Psoas muscle (tissue), 8 donors: Measurements from ENCODE around the gene CEP20. TPM values are rescaled to one million over a fixed set of nuclear protein-coding genes. Genes with fewer than 3 reads are reported as not detected.

Source experiments
- ATAC-seq, 4 donors: fragments of 200-7000 bp; cut with Tn5 transposase; one replicate each; pipeline ENCODE4 v1.9.1; 2020; ENCODE audit warnings: moderate library complexity in 3 of 4, mild to moderate bottlenecking in 2 of 4
- DNase-seq, 2 donors: peaks; one replicate each; pipeline ENCODE4 v3.0.0-alpha.2; 2020
- H3K27ac ChIP-seq: fragments of 200-600 bp; one replicate; pipeline ENCODE4 v1.8.0; 2022
- H3K27me3 ChIP-seq, 3 donors: fragments of 200-600 bp in 1 of 3; one replicate each; pipeline versions ENCODE4 v1.6.1 to v1.8.0; 2013 to 2022; ENCODE audit warnings: low read length in 2 of 3, mild to moderate bottlenecking in 2 of 3, moderate library complexity in 1 of 3; ENCODE audit not compliant: insufficient read depth in 3 of 3
- H3K36me3 ChIP-seq, 2 donors: fragments of 200-600 bp in 1 of 2; one replicate each; pipeline versions ENCODE4 v1.6.1 to v1.8.0; 2013 to 2022; ENCODE audit warnings: low read depth in 1 of 2, mild to moderate bottlenecking in 1 of 2, moderate library complexity in 1 of 2; ENCODE audit not compliant: insufficient read depth in 1 of 2
- H3K4me1 ChIP-seq: fragments of 200-600 bp; one replicate; pipeline ENCODE4 v1.8.0; 2022
- H3K4me3 ChIP-seq: fragments of 200-600 bp; one replicate; pipeline ENCODE4 v1.8.0; 2022; ENCODE audit warnings: mild to moderate bottlenecking
- H3K9me3 ChIP-seq: fragments of 200-600 bp; one replicate; pipeline ENCODE4 v1.8.0; 2022
- CTCF ChIP-seq: fragments of 200-600 bp; IDR thresholded peaks from one replicate; pipeline ENCODE4 v1.8.0; 2022; ENCODE audit warnings: antibody characterized with exemption
- WGBS, 3 donors: extraction: QIAGEN DNeasy Blood & Tissue Kit; methylation state at CpG; one replicate each; pipeline versions ENCODE4 v1.1.6 to v1.1.7; 2013; 5-methylcytosine and 5-hydroxymethylcytosine counted together
- intact Hi-C, 2 donors: fragments of 100-400 bp; cut with DNase I; formaldehyde crosslinking; loops; one replicate each; pipeline versions ENCODE4 v1.11.0 to v1.14.2; 2022
- polyA plus RNA-seq, 3 donors: library from polyadenylated mRNA; stranded (reverse); fragments of 200-250 nt; gene quantifications; one replicate each; pipeline ENCODE4 v1.2.3, GENCODE V29; 2013
- total RNA-seq, 4 donors: library from RNA; stranded (reverse); fragmentation: NEBNext Ultra II Directional in 2 of 4; extraction: Animal tissue kit (Norgen Biotek cat#: 25700) in 2 of 4; gene quantifications; one replicate each; pipeline versions ENCODE4 v1.2.1 to v1.2.4, GENCODE V29; 2021 to 2023
- donor health status: healthy with polysubstance abuse.
- donor health status: DM: no; HTN: no; CAD: no; lungs with moderate emphysema.
- donor health status: Bipolar disorder and iron deficiency.
- donor health status: healthy.
- donor health status: DM: yes; HTN: yes; CAD: no.
- donor health status: DM: no; HTN: no; CAD: no.
- donor health status: DM: no; HTN: no; CAD: no.
- donor health status: DM: yes; HTN: yes; CAD: no.

Gene CEP20
- total and polyA plus RNA-seq, 7 donors = 33.0 to 98.9 (median 49.6) TPM

- peaks cover 34% of the 10 kb centered on the region for H3K4me1 ChIP-seq
- no peak overlapping the region for H3K4me3 ChIP-seq
- peak in 1 of 2 donors; percentile 39 for DNase-seq
- intact Hi-C loops = loop anchor here in 1 of 2 donors (10.0 kb wide), 1 partner anchor 56 kb away; no protein-coding TSS in a partner anchor
- no peaks in the 10 kb centered on the region for H3K27me3 ChIP-seq
- no peak for ATAC-seq
- peaks cover 0 to 57% of the 10 kb centered on the region in 2 donors for H3K36me3 ChIP-seq
- 74 to 90% (median 90%) methylated on average over 5 of the region's 5 CpGs for WGBS, 3 donors
- peak overlapping the region; percentile 70 for H3K27ac ChIP-seq
- TF ChIP-seq CTCF = no peak
- no peaks in the 10 kb centered on the region for H3K9me3 ChIP-seq
These were observed 7.7 kb downstream of the CEP20 start for GRCh38 chr16:15880434-15881308.

- Histone ChIP-seq H3K36me3 (peaks cover 0 to 57% of the 10 kb centered on the region in 2 donors), H3K4me1 (peaks cover 33% of the 10 kb centered on the region), H3K27me3 (no peaks in the 10 kb centered on the region), H3K4me3 (no peak overlapping the region), H3K9me3 (no peaks in the 10 kb centered on the region), H3K27ac (peak overlapping the region; percentile 70)
- intact Hi-C loops = loop anchor here (5.0 kb wide), 3 partner anchors 183 to 248 kb away; no protein-coding TSS in a partner anchor
- WGBS, 3 donors = 90 to 92% (median 91%) methylated on average over 2 of the region's 2 CpGs
- DNase-seq = no peak
- TF ChIP-seq CTCF = no peak
- peak; percentile 65 to 78 (median 71) for ATAC-seq
These were observed 9.1 kb downstream of the CEP20 start for GRCh38 chr16:15879255-15879811.

DNA sequence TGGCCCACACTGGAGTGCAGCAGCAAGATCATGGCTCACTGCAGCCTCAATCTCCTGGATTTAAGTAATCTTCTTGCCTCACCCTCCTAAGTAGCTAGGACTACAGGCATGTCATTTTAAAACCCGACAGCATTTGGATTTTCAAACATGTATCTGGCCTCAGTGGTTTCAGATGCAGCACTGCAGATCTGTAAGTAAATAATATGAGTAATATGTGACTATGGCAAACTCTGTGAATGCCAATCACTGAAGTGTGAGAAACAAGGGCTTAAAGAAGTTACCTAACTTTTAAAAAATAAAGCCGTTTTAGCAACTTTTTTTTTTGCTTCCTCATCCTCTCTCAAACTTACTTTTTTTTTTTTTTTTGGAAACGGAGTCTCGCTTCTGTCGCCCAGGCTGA is 11.9 kb downstream of the CEP20 start:
- peaks cover 0 to 51% of the 10 kb centered on the region in 2 donors for H3K36me3 ChIP-seq
- intact Hi-C loops = loop anchor here (5.0 kb wide), 3 partner anchors 186 to 251 kb away; no protein-coding TSS in a partner anchor

DNA sequence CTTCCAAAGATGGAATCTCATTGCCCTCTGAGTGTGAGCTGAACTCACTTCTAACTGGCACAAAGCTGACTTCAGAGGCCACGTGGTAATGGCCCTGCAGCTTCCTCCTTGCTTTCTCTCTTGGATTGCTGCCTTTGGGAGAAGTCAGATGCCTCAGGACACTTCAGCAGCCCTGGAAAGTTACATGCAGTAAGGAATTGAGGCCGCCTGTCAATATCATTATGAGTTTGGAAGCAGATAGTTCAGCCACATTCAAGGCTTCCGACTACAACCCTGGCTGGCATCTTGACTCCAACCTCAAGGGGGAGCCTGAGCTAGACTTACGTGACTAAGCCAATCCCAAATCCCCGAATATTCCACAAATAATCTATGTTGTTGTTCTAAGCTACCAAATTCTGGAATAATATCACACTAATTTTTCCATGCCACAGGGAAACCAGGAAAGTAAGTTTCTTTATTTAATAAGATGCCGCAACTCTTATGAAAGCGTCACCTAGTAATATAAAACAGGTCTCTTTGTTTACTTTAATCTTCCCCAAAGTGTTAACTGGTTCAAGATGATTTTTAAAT is 13.6 kb downstream of the CEP20 start:
- Histone ChIP-seq H3K4me3 (no peak overlapping the region), H3K36me3 (peaks cover 0 to 62% of the 10 kb centered on the region in 2 donors), H3K4me1 (peaks cover 26% of the 10 kb centered on the region), H3K27me3 (no peaks in the 10 kb centered on the region), H3K27ac (peak overlapping the region; percentile 58), H3K9me3 (no peaks in the 10 kb centered on the region)
- ATAC-seq (peak; percentile 78 to 85 (median 81)), DNase-seq (peak; percentile 32 to 65)
- intact Hi-C loops = loop anchor here (1.0 to 5.0 kb wide), 4 partner anchors 187 to 252 kb away; no protein-coding TSS in a partner anchor
- WGBS, 3 donors = 33 to 47% (median 35%) methylated on average over 7 of the region's 7 CpGs
- TF ChIP-seq CTCF = peak; percentile 68

More for the DNA sequence above, 11.9 kb downstream of the CEP20 start:
- no peak for TF ChIP-seq CTCF
- DNase-seq = no peak
- ATAC-seq = no peak
- Histone ChIP-seq H3K27me3 (no peaks in the 10 kb centered on the region), H3K27ac (no peak overlapping the region), H3K4me1 (peaks cover 34% of the 10 kb centered on the region), H3K4me3 (no peak overlapping the region), H3K9me3 (no peaks in the 10 kb centered on the region)
- 91 to 97% (median 96%) methylated on average over 5 of the region's 5 CpGs for WGBS, 3 donors
